Posterior cingulate gyrus (tissue), 11 donors: Measurements from ENCODE around the gene PLA2G3.
"Not testable (repeated sequence)": the region's sequence is repeated elsewhere in the genome, so short reads cannot be mapped to it uniquely, and the experiment has no call there.

Experiments
- DNase-seq, 10 donors: peaks; one replicate each; pipeline versions ENCODE4 v3.0.0 to v3.0.0-alpha.2; 2020 to 2021; ENCODE audit warnings: mixed read lengths in 3 of 10
- intact Hi-C: fragments of 100-400 bp; cut with DNase I; formaldehyde crosslinking; loops from one replicate; pipeline ENCODE4 v1.15.1; 2023

PLA2G3 gene, protein sequence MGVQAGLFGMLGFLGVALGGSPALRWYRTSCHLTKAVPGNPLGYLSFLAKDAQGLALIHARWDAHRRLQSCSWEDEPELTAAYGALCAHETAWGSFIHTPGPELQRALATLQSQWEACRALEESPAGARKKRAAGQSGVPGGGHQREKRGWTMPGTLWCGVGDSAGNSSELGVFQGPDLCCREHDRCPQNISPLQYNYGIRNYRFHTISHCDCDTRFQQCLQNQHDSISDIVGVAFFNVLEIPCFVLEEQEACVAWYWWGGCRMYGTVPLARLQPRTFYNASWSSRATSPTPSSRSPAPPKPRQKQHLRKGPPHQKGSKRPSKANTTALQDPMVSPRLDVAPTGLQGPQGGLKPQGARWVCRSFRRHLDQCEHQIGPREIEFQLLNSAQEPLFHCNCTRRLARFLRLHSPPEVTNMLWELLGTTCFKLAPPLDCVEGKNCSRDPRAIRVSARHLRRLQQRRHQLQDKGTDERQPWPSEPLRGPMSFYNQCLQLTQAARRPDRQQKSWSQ

DNA sequence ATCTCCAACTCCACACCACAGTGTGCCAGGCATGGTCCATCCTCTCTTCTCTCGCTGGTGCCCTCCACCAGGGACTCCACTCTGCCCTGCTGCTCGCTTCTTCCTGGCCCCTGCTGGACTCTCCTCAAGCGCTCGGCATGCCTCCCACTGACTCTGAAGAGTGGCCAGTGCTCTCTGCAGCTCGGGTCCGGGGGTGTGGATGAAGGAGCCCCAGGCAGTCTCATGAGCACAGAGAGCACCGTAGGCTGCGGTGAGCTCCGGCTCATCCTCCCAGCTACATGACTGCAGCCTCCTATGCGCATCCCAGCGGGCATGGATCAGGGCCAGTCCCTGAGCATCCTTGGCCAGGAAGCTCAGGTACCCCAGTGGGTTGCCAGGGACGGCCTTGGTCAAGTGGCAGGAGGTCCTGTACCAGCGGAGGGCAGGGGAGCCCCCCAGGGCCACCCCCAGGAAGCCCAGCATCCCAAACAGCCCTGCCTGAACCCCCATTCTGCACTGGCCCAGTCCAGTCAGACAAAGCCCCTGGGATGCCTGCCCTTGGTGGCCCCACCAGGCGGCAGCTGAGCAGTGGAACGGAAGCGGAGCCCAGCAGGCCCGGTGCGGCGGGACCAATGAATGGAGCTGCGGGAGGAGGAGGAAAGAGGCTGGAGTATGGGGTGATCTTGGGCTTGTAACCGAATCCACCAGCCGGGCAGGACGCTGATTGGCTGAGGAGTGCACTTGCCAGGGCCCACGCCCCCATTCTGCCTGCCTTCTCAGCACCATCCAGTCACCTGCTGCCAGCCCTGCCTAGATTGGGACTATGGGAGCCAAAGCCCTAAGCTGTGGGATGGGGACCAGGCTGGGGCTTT, at the start of gene PLA2G3:
Gene PLA2G3, minus strand, starts transcription at position 643 of the 851 bp plus-strand sequence. Its CDS starts 154 bp downstream, at position 489.
- intact Hi-C loops, result no loop called here
- peak in 1 of 10 donors; percentile 84 for DNase-seq

DNA sequence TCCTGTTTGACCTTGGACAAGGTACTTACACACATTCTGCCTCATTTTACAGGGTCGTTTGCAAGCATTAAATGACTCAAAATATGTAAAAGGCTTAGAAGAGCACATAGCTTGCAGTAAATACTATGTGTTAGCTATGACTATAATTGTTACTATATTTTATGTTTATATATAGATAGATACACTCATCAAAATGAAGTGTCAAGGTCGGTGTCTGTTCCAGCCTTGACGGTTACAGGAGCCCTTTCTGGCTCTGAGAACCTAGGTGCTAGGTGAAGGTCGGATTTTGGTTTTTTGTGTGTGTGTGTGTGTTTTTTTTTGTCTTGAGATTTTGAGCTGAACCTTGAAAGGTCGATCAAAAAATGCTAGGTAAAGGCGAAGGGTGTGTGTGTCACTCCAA, 47.3 kb upstream of the PLA2G3 start:
- intact Hi-C loops, result no loop called here
- DNase-seq, result no peak

DNA sequence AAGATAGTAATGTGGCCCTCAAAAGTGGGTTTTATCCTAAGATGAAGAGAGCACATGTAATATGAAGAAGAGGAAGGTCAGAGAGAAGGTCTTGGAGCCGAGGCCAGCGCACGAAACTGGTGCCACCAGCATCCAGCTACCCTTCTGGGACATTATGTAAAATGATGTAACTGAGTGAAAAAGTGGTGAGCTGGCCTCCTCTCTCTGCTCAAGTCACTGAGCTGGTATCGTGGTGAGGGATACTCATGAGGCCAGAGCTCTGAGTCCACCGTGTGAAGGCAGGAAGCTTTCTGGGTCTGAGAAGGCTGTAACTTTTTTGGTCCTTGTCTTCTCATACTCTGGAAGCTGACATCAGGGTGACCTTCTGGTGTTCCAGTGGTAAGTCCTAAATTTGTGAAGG, 44.7 kb upstream of the PLA2G3 start:
- intact Hi-C loops, result no loop called here
- no peak for DNase-seq

DNA sequence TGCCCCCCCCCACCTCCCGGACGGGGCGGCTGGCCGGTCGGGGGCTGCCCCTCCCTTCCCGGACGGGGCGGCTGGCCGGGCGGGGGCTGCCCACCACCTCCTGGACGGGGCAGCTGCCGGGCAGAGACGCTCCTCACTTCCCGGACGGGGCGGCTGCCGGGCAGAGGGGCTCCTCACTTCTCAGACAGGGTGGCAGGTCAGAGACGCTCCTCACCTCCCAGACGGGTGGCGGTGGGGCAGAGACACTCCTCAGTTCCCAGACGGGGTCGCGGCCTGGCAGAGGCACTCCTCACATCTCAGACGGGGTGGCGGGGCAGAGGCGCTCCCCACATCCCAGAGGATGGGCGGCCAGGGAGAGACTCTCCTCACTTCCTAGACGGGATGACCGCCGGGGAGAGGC, 43.7 kb upstream of the PLA2G3 start:
- peak in 1 of 10 donors; percentile 83 for DNase-seq
- intact Hi-C loops, result no loop called here

DNA sequence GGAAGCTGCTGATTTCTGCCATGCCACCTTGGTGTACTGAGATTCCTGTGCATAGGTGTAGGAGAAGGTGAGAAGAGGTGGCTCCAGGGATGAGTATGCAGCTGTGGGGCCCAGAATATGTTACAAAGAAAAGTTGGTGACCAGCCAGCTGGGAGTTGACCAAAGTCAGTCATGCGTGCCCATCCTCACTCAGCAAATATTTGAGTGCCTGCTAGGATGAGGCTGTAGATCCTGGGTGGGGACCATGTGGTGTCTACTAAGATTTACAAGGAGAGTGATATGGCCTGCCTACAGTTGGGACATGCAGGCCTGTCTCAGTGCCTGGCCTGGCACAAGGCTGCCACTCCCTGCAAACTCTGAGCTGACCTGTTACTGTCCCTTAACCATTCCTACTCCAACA, 39.0 kb upstream of the PLA2G3 start:
- DNase-seq, result no peak

DNA sequence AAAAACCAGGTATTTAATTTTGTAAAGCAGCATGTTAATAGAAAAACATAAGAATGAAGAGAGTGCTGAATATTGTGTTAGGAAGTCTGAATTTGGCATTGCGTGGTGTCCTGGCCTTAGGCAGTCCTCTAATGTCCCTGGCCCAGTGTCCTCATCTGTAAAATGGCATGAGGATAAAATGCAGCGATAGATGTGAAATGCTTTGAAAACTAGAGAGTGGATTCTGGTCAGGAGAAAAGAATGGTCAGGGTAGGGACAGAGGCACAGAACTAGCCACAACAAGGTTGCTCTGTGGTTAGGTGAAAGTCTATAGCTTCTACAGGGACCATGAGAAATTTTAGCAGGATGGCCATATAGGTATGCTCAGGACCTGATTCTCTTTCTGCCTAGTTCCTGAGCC, 38.6 kb upstream of the PLA2G3 start:
- intact Hi-C loops, result no loop called here
- no peak for DNase-seq

More for the DNA sequence above, 39.0 kb upstream of the PLA2G3 start:
- intact Hi-C loops, result no loop called here

DNA sequence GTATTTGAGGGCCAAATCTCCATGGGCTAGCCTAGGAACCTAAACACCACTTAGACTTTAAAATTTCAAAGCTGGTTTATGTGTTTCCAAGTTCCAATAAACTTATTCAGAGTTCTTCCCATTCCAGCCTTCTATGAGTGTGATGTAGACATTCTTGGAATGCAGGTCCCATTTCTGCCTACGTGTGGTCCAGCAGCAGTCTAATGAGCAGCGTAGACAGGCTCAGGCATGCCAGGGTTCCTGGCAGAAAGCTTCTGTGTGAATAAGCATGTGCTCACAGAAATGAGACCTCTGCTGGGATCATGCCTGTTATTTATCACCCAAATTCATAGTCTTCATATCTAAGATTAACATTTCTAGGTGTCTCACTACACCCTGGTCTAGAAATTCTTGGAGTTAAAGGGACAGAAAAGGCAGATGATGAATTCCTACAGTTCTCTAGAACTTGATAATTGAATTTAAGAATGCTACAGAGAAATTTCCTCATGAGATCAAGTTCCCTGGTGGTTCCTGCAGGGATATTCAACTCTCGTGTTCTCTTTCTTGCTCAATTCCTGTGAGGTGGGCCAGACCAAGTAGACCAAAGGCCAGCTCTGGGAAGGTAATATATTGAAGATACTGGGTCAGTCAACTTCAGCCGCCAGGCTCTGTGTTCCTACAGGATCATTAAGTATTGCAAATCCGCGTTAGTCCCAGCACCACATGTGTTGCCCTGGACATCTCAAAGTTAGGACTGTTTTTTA, 37.3 kb upstream of the PLA2G3 start:
- intact Hi-C loops, result no loop called here
- DNase-seq, result no peak

DNA sequence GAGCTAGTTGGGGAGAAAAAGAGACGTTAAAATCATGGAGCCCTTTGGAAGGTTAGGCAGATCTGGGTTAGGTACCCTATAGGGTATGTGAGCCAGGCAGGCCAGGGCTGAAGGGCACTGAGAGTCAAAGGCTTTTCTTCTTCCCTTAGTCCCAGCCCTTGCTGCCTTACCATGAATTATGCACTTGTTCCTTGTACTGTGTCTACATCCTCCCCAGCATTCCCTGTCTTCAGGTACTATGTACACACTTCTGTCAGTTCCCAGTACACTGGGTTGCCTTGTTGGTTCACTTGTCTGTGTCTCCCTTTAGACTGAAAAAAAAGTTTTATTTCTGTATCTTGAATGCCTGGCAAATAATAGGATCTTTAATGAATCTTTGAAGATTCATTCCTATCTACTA, 36.6 kb upstream of the PLA2G3 start:
- intact Hi-C loops, result no loop called here
- no peak for DNase-seq

DNA sequence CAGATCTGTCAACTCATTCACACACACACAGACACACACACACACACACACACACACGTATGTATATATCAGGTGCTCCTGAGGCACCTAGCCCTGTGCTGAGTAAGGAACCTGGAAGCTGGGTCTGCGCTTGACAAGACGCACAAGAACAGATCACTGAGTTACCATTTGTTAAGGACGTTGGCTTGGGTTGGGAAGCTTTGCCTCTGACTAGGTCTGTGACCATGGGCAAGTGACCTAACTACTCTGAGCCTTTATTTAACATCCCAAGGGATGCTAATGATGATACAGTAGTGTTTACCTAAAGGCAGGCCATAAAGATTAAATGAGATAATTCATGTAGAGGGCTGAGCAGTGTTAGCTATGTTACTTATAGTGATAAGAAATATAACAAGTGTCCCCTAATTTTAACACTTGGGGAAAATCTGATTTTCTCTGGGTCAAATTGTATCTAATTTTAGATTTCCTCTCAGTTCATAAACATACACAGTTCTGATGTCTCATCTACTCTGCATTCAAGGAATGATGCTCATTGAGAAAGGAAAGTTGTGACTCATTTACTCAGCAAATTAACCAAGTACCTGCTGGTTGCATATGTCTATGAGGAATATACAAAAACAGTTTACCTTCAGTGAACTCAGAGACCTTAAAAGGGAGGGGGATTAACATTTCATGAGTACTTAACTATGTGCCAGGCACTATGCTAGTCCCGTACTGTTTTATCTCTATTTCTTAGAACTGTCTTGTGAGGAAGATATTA, 33.3 kb upstream of the PLA2G3 start:
- intact Hi-C loops, result no loop called here
- DNase-seq, result no peak

DNA sequence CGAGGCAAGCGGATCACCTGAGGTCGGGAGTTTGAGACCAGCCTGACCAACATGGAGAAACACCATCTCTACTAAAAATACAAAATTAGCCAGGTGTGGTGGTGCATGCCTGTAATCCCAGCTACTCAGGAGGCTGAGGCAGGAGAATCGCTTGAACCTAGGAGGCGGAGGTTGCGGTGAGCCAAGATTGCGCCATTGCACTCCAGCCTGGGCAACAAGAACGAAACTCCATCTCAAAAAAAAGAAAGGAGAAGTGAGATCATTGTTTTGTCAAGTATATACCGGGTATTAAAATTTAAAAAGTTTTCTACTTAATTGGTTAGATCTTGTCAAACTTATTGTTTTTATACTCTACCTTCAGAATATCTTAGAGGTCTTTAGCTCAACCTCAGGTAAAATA, 31.4 kb upstream of the PLA2G3 start:
- DNase-seq, intact Hi-C loops: not testable (repeated sequence)

DNA sequence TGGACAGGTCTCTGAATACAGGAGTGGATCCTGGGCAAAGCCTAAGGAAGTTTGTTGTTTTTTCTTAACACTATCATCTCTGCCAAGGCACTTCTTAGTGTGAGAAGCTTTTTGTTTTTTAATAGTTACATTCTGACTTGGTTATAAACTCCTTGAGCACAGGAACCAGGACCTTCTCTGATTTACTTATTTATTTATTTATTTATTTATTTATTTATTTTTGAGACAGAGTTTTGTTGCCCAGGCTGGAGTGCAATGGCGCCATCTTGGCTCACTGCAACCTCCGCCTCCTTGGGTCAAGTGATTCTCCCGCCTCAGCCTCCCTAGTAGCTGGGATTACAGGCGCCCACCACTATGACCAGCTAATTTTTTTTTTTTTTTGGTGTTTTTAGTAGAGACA, 30.7 kb upstream of the PLA2G3 start:
- intact Hi-C loops, result no loop called here
- no peak for DNase-seq

DNA sequence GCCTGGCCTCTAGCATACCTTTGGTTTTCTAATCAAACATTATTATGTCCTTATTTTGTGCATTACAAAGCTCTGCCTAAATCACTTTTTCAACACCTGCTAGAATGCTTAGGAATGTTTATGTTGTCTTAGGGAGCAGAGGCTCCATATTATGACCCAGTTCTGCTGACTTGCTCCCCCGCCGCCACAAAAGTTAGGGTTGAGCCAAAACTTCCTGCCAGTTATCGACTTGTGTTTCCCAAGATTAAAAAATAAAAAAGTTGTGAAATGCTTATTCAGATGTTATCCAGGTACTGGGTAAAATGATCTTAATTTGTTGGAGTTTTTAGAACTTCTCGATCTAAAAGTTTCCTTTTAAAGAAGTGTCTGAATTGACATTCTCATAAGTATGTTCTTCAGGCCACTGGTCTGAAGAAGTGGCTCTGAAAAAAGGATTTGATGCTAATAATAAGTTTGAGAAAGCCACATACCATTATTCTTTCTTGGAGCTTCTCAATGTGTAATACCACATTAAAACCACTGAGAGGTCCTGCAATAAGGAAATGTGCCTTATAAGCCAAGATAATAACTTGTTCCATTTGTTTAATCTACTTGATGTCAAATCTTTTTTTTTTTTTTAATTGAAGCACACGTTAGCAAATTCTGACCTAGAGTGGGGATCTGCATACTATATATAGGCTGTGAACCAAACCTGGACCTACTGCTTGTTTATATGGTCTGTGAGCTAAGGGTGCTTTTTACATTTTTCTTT, 21.9 kb upstream of the PLA2G3 start:
- intact Hi-C loops, result no loop called here
- no peak for DNase-seq

DNA sequence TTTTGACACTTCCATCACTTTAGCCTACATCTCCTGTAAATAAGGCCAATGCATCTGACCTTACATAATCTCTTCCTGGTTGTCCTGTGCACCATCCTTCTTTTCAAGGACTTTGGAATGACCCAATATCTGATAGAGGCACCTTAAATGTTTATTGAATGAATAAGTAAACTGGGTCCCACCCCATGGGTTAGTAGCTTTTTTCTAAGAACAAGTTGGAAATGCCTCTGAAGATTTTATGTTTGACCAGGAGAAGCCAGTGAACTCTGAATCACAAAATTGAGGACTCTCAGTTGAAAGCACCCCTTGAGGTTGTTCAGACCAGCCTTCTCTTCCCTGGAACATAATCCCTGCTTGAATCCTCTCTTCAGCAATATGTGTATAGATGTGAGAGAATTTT, 21.1 kb upstream of the PLA2G3 start:
- intact Hi-C loops, result no loop called here
- no peak for DNase-seq

DNA sequence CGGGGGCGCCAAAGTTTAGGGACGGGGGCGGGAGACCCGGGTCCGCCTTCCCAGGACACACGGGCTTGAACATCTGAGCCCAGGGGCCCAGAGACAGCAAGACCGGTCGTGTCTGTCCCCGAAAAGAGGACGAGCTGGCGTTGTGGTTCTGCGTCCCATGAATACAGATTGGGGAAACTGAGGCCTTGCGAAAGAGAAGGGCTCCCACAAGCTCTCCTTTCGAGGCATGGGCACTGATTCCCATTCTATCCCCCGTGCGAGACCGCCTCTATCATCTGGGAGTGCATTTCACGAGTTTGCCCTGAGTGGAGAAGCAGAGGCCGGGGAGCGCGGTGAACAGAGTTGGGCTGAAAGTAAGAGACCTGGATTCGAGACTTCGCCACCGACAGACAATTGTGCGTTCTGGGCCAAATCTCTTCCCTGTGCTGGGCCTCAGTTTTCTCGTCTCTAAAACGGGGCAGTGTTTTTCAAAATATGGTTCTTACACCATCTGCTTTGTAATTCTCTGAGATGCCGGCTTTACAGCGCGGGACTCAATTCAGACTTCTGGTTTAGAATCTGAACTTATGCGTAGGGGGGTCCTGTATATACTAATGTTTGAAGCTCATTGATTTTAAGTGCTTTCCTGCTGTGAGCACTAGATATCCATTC, 20.1 kb upstream of the PLA2G3 start:
- peak in 7 of 10 donors; percentile 13 to 89 (median 25) for DNase-seq
- intact Hi-C loops, result no loop called here

DNA sequence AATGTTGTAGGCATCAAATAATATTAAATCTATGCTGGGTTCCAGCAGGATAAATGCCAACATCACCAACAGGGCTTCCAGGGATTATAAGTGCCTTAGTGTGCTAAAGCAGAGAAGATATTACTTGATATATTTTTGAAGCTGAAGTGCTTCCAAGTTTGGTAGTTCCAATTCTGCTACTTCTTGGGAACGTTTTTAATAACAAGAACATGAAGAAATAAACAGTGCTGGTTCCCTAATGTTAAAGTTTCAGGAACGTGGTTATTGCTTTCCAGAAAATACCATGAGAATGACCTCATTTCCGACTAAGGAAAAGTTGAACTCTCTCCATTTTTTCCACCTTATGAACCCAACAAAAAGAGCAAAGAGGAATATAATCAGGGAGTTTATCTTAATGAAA, 15.1 kb upstream of the PLA2G3 start:
- no peak for DNase-seq
- intact Hi-C loops, result no loop called here

DNA sequence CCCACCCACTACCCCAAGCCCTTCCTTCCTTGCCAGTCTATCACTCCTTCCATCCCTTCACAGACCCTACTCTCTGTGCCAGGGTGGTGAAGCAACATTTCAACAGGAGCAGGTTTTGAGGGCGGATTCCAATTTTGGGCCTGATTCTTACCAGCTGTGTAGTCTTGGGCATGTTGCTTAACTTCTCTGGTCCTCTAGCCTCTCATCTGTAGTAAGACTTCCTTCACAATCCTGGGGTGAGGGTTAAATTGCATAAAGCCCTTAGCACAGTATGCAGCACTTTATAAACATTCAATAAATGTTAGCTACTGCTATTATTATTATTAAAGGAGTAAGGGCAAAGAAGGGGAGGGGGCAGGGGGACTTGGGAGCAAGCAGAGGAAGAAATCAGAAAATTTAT, 14.7 kb upstream of the PLA2G3 start:
- intact Hi-C loops, result no loop called here
- no peak for DNase-seq

DNA sequence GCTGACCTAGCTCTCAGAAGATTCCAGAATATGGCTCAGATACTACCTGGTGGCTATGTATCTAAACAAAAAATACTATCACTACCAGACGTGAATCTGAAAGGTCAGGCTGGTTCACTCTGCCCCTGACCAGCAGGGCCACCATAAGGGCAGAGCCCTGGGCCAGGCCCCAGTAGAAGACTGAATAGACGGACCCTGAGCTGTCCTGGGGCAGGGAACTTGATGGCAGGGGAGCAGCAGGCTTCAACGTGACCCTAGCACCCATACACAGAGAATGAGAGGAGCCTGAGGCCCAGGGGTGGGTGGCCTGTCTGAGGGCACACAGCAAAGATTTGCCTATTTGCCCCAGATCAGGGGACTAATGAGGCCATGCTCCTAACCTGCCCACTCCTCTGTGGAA, 13.0 kb upstream of the PLA2G3 start:
- DNase-seq, result peak in 1 of 10 donors; percentile 47
- intact Hi-C loops, result no loop called here

DNA sequence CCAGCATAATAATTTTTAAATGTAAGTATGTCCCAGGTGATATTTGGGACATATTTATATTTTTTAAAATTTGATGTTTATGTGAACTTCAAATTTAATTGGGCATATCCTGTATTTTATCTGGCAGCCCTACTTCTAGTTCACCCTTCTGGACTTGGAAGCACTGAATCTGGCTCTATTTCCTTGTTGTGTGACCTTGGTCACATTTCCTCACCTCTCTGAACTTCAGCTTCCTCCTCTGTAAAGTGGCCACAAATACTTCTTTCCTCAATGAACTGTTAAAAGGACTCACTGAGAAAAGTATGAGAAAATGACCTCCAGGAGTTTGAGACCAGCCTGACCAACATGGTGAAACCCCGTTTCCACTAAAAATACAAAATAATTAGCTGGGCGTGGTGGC, 11.6 kb upstream of the PLA2G3 start:
- intact Hi-C loops, result no loop called here
- no peak for DNase-seq

DNA sequence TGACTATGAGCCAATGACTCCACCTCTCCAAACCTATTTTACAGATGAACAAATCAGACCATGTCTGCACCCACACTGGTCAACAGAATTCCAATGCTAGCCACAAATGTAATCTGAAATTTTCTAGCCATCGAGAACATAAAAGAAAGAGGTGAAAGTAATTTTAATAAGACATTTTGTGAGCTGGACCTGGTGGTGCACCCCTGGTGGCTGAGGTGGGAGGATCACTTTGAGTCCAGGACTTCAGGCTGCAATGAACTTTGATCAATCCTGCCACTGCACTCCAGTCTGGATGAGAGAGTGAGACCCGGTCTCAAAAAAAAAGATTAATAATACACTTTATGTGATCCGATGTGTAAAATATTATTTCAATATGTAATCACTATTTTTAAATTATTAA, 10.3 kb upstream of the PLA2G3 start:
- no peak for DNase-seq
- intact Hi-C loops, result no loop called here
